Duodenal mucosa (tissue), 2 donors: Measurements from ENCODE around the gene CRB2.

Source experiments
- H3K27ac ChIP-seq: one replicate; pipeline ENCODE4 v1.7.0; 2013; ENCODE audit warnings: low read depth, low read length
- H3K27me3 ChIP-seq, 2 donors: one replicate each; pipeline ENCODE4 v1.7.0; 2013; ENCODE audit warnings: low read length in 2 of 2, control low read depth in 1 of 2; ENCODE audit not compliant: insufficient read depth in 2 of 2, control insufficient read depth in 1 of 2
- H3K36me3 ChIP-seq, 2 donors: one replicate each; pipeline ENCODE4 v1.7.0; 2013; ENCODE audit warnings: low read length in 2 of 2, control low read depth in 1 of 2; ENCODE audit not compliant: insufficient read depth in 2 of 2, control insufficient read depth in 1 of 2
- H3K4me1 ChIP-seq, 2 donors: one replicate each; pipeline ENCODE4 v1.7.0; 2013; ENCODE audit warnings: low read length in 2 of 2, control low read depth in 1 of 2; ENCODE audit not compliant: insufficient read depth in 2 of 2, control insufficient read depth in 1 of 2
- H3K4me3 ChIP-seq, 2 donors: one replicate each; pipeline ENCODE4 v1.7.0; 2013; ENCODE audit warnings: low read length in 2 of 2, low read depth in 1 of 2
- H3K9ac ChIP-seq, 2 donors: one replicate each; pipeline ENCODE4 v1.7.0; 2013; ENCODE audit warnings: low read length in 2 of 2, low read depth in 1 of 2
- H3K9me3 ChIP-seq, 2 donors: one replicate each; pipeline ENCODE4 v1.7.0; 2013; ENCODE audit warnings: low read length in 2 of 2, control low read depth in 1 of 2; ENCODE audit not compliant: control insufficient read depth in 1 of 2

Gene CRB2

DNA sequence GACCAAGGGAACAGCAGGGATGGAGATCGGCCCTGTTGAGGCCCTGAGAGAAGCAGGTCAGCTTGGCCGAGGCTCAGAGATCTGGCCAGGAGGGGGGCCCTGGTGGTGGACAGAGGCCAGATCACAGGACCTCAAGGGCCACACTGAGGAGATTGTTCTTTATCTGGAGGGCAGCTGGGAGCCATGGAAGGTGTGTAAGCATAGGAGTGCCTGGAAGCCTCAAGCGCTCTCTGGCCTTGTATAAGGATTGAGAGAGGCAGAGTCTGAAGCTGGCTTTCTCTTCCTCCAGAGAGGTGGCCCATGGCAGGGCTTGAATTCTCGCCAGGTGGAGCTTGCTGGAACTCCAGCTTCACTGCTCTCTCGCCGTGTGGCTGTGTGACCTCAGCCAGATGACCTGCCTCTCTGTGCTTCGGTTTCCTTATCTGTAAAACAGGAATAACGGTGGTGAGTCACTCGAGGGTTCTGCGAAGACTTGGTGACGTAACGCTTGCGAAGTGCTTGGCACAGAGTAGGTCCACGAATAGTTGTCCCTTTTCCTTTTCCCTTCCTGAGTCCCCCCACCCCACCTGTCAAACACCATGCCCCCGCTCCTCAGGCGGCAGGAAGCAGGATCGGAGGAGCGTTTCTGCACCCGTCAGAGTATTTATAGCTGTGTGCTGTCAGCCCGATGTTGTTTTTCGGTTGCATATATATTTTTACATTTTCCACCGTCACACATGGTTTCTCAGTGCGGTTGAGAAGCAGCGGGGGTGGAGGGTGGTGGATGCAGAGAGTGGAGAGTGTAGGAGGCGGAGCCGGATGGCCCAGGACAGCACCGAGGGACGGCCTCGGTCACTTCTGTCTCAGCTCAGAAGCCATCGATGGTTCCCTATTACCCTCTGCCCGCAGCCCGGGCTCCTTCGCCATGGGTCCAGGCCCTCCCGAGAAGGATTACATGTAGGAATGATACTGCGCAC is 17.0 kb upstream of the CRB2 start:
- peaks cover 0 to 12% of the 10 kb centered on the region in 2 donors for H3K4me1 ChIP-seq
- H3K9ac ChIP-seq: peak overlapping the region in 1 of 2 donors; percentile 34
- no peak overlapping the region for H3K27ac ChIP-seq
- H3K9me3 ChIP-seq: no peaks in the 10 kb centered on the region
- H3K36me3 ChIP-seq: no peaks in the 10 kb centered on the region
- H3K27me3 ChIP-seq: no peaks in the 10 kb centered on the region
- H3K4me3 ChIP-seq: peak overlapping the region; percentile 45 to 51

DNA sequence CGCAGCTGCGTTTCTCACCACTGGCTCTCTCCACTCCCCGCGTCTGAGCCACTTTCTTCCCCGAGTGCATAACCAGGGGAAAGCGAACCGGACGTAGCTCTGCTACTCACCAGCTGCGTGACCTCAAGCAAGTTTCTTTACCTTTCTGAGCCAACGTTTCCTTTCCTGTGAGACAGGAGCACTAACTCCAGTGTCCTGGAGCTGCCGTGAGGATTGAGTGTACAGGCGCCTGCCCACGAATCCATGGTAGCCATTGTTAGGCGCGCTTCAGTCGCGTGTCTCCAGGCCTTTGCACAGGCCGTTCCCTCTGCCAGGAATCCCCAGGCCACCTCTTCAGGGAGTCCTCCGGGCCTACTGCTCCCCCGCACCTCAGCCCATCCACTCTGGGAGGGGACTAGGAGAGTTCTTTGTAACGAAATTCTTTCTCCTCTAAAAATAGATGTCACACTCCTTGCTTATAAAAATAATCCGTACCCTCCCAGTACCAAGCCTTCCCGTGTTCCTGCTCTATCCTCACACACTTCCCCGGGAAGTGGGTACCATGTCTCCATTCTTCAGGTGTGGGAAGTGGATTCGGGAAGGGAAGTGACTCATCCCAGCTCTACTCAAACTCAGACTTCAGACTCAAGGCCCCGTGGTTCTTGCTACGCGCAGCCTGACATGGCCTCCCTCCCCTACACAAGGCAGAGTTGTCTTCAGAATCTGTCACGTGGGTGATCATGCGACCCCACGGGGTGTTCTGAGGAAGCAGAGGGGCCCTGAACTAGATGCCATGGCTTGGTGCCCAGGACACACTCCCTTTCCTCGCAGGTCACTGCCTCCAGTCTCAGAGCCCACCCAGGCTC is 16.1 kb upstream of the CRB2 start:
- H3K27ac ChIP-seq: no peak overlapping the region

DNA sequence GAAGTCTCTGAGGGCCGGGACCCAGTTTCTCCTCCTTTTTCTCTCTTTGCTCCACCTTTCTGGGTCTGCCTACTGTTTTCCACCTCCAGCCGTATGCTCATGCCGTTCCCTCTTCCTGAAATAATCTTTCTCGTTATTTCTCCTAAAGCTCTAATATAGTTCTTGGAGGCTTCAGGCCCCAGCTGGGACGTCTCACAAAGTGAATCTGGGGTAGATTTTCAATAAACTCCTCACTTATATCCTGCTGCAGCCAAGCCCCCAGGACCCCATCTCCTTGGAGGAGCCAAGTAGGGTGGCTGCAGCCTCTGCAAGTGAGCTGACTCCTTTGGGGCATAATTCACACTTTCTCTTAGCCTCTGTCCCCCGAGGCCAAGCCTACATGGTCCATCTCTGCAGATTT is 14.2 kb upstream of the CRB2 start:
- no peak overlapping the region for H3K27ac ChIP-seq
- no peaks in the 10 kb centered on the region for H3K9me3 ChIP-seq
- no peak overlapping the region for H3K4me3 ChIP-seq
- no peak overlapping the region for H3K9ac ChIP-seq
- no peaks in the 10 kb centered on the region for H3K36me3 ChIP-seq
- peaks cover 0 to 12% of the 10 kb centered on the region in 2 donors for H3K4me1 ChIP-seq
- no peaks in the 10 kb centered on the region for H3K27me3 ChIP-seq

More for the DNA sequence above, 16.1 kb upstream of the CRB2 start:
- Histone ChIP-seq H3K4me3 (peak overlapping the region; percentile 45 to 51), H3K27me3 (no peaks in the 10 kb centered on the region), H3K9me3 (no peaks in the 10 kb centered on the region), H3K36me3 (no peaks in the 10 kb centered on the region), H3K9ac (peak overlapping the region in 1 of 2 donors; percentile 34), H3K4me1 (peaks cover 0 to 12% of the 10 kb centered on the region in 2 donors)

DNA sequence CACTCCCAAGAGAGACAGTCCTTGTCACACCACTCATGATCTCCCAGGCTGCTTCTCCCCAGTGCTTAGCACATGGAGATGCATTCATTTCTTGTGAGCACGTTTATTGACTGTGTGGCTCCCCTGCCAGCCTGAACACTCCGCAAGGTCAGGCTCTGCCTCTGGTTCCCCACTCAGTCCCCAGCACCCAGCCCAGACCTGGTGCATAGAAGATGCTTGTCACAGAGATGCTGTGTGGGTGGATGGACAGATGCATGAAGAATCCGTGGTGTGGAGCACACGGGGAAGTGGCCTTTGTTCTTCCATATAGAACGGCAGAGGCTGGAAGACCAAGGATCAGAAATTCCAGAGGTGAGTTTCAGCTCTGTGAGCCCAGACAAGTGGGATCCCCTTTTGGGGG is 13.8 kb upstream of the CRB2 start:
- Histone ChIP-seq H3K4me1 (peaks cover 0 to 12% of the 10 kb centered on the region in 2 donors), H3K27ac (no peak overlapping the region), H3K4me3 (no peak overlapping the region), H3K9me3 (no peaks in the 10 kb centered on the region), H3K27me3 (no peaks in the 10 kb centered on the region), H3K9ac (no peak overlapping the region), H3K36me3 (no peaks in the 10 kb centered on the region)

DNA sequence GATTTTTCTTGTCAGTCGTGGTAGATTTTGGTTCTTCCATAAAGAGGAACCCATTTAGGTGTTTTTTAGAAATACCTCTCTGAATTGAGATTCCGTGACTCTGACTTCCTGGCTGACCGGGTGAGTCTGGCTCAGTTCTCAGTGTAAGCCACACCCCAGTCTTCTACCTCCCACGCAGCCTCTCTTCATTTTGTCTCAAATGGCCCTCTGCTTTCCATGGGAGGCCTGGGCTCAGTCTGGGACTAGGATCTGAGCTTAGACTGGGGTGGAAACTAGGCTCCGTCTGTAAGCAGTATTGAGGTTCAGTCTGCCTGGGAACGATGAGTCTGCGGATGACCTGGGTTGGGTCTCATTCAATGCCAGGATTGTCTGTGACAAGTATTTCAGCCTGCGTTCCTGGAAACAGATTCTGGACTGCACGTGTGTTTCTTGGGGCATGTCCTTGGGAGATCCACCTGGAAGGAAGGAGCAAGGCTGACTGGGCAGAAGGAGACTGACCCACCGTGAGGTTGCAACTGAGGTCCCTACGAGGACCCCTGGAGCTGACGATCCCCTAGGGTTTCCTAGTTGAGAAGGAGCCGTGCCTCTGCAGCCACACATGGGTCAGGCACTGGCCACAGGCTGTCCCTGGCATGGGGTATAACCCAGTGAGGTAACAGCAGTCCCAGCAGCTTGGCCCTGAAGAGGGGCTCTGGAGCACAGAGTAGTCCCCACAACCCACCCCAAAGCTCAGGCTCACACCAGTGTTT is 12.4 kb upstream of the CRB2 start:
- Histone ChIP-seq H3K27me3 (peaks cover 0 to 2% of the 10 kb centered on the region in 2 donors), H3K9ac (no peak overlapping the region), H3K4me1 (peaks cover 0 to 10% of the 10 kb centered on the region in 2 donors), H3K36me3 (no peaks in the 10 kb centered on the region), H3K9me3 (no peaks in the 10 kb centered on the region), H3K27ac (no peak overlapping the region), H3K4me3 (no peak overlapping the region)

DNA sequence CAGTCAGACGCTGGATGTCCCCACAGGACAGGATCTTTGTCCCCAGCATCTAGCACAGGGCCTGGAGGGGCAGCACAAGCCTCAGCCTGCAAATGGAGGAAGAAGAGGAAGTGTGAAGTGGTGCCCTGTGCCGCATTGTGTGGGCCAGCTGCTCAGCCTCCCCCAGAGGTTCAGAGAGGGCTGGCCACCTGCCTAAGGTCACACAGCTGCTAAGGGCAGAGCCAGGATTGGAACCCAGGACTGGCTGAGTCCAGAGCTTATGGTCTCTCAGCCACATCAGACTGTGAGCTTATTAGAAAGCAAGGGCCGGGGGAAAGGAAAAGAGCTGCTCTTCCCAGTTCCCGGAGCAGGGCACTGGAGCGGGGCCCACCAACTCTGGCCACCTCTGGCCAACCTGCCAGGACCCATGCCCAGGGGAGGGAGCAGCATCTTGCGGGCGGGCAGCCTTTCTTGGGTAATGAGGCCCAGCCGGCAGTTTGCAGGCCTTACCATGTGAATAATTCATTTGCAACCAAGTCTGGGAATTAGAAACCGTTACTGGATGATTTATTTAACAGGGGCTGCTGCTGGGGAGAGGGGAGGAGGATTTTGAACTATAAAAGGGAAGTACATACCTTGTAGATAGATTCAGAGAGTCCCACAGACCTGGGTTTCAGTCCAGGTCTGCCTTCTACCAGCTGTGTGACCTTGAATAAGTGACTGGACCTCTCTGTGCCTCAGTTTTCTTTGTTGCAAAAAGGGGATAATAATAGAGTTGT is 11.6 kb upstream of the CRB2 start:
- Histone ChIP-seq H3K27me3 (peaks cover 0 to 2% of the 10 kb centered on the region in 2 donors), H3K9ac (no peak overlapping the region), H3K4me1 (peaks cover 0 to 9% of the 10 kb centered on the region in 2 donors), H3K36me3 (no peaks in the 10 kb centered on the region), H3K4me3 (no peak overlapping the region), H3K9me3 (no peaks in the 10 kb centered on the region), H3K27ac (no peak overlapping the region)

DNA sequence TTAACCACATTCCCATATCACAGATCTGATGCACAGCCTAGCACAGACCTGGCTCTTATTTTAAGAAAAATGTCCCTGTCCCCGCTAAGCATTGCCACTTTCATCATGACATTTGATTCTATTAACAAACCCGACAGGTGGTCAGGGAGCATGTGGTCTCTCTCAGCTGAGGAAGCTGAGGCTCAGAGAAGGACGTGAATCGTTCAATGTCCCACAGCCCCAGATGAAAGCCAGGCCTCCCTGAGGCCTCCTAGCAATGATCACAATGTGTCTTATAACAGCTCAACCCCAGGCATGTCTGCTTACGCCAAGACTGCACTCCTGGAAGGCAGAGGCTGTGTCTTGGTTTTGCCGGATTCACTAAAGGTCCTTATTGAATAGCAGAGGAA is 10.4 kb upstream of the CRB2 start:
- no peak overlapping the region for H3K27ac ChIP-seq
- no peaks in the 10 kb centered on the region for H3K9me3 ChIP-seq
- H3K27me3 ChIP-seq: peaks cover 0 to 2% of the 10 kb centered on the region in 2 donors
- no peaks in the 10 kb centered on the region for H3K36me3 ChIP-seq
- peaks cover 0 to 7% of the 10 kb centered on the region in 2 donors for H3K4me1 ChIP-seq
- no peak overlapping the region for H3K4me3 ChIP-seq
- no peak overlapping the region for H3K9ac ChIP-seq

DNA sequence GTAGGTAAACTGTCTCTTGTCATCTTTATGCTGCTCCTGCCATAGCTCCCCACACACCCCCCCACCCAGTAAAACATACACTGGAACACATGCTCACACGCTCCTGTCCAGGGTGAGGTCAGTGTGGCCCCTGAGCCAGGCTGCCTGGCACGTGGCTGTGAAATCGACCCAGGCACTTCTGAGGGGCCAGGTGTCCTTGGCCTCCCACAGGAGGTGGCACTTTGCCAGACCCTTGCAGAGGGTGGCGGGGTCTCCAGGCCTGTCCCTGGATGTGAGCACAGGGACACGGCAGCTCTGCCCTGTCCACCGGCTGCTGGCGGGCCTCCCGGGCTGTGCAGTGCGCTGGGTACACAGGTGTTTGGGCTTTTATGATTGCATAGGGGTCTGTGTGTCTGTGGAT is 10.0 kb upstream of the CRB2 start:
- H3K27me3 ChIP-seq: peaks cover 0 to 2% of the 10 kb centered on the region in 2 donors
- H3K36me3 ChIP-seq: no peaks in the 10 kb centered on the region
- H3K27ac ChIP-seq: no peak overlapping the region
- no peak overlapping the region for H3K9ac ChIP-seq
- H3K9me3 ChIP-seq: no peaks in the 10 kb centered on the region
- no peak overlapping the region for H3K4me3 ChIP-seq
- peaks cover 0 to 7% of the 10 kb centered on the region in 2 donors for H3K4me1 ChIP-seq

DNA sequence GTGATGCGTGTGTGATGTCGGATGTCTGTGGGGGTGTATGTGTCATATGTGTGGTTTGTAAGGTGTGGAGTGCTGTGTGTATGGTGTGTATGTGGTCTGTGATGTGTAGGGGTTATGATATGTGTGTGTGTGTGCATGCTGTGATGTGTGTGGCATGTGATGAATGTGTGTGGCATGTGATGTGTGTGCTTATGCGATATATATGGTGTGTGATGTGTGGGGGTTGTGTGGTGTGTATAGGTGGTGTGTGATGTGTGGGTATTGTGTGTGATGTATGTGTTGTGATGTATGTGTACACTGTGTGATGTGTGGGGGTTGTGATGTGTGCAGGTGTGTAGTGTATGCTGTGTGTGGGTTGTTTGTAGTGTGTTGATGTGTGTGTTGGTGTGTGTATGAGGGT is 9.2 kb upstream of the CRB2 start:
- peaks cover 0 to 4% of the 10 kb centered on the region in 2 donors for H3K4me1 ChIP-seq
- peaks cover 0 to 2% of the 10 kb centered on the region in 2 donors for H3K27me3 ChIP-seq
- no peak overlapping the region for H3K9ac ChIP-seq
- no peak overlapping the region for H3K4me3 ChIP-seq
- no peaks in the 10 kb centered on the region for H3K36me3 ChIP-seq
- H3K9me3 ChIP-seq: no peaks in the 10 kb centered on the region
- no peak overlapping the region for H3K27ac ChIP-seq
